NOMO-1 (cell line): ENCODE measurements around the gene EFEMP1.

Source experiments
- DNase-seq, 2 experiments: peaks; one replicate each; lab custom pipeline; 2025; ENCODE audit not compliant: unreplicated experiment in 2 of 2; lab: John Stamatoyannopoulos, UW

EFEMP1 gene

GRCh38 chr2:55901322-55901721 is 22.3 kb downstream of the EFEMP1 start:
- peak; percentile 66 to 75 for DNase-seq

DNA sequence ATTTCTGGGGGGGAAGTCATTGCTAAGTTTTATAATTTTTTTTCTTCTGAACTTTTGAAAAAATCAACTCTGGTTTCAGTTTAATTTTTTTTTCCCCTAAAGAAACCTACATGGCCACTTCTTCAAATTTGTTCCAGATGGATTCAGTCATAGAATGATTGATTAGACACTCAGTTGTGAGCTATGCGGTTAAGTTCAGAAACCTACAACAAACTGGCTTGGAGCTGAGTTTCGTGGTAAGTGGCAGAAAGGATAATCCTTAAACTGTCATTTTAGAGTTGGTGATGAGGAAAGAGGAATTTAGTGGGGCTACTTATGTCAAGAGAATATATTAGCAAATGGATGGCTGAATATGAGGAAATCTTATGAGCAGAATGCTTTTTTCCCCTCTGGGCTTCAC is 23.7 kb downstream of the EFEMP1 start:
- peak; percentile 28 to 64 for DNase-seq

GRCh38 chr2:55898386-55899040 is 25.1 kb downstream of the EFEMP1 start:
- no peak for DNase-seq

- DNase-seq = no peak
These were observed 26.9 kb downstream of the EFEMP1 start for GRCh38 chr2:55896633-55897032.

DNA sequence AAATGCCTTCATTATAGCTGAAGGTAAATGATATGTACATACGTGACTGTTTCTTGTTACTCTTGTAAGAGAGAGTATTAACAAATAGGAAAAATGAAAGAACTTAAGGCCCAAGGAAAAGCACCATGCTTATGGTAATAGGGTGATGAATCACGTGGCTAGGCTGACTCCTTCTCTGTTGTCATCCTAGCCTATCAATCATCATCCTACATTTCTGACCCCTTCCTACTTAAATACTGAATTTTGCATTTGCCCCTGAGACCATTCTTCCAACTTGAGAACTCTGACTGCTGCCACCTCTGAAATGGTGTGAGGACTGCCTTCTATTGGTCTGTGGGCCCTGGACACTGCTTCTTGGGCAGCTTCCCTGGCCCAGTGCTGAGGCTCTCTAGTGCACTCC is 28.9 kb downstream of the EFEMP1 start:
- DNase-seq = no peak

DNA sequence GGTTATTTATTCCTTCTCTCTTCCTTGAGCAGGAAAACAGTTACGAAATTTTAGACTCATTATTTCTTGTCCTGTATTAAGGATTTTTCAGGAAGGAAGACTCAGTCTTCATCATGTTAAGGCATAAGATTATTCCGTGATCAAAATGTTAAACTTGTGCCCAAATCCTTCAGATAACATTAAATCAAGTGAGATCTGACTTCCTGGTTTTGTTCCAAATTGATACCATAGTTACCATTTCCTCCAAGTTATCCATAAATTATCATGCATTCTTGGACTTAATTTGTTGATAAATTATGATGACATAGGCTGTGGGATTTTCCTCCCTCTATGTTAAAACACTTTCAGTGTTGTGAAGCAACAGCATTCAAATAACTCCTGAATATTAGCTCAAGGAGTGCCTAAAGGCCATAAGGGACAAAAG is 31.9 kb downstream of the EFEMP1 start:
- DNase-seq = no peak

DNA sequence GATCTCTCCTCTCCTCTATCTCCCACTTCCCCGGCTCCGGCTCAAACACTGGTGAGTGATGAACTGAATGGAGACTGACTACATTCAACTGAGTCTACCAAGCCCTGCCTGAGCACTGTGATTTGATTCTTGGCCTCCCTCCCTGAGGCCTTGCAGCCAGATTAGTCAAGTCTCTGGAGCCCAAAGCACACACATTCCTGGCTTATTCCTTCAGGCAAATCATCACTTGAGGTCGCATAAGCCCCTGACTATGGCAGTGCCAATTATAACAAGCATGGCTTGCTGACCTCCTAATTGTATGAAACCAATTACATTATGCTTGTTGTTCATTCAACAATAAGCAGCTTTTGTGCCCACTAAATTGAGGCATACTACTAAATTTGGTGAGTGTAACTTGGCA is 34.6 kb downstream of the EFEMP1 start:
- DNase-seq = no peak

DNA sequence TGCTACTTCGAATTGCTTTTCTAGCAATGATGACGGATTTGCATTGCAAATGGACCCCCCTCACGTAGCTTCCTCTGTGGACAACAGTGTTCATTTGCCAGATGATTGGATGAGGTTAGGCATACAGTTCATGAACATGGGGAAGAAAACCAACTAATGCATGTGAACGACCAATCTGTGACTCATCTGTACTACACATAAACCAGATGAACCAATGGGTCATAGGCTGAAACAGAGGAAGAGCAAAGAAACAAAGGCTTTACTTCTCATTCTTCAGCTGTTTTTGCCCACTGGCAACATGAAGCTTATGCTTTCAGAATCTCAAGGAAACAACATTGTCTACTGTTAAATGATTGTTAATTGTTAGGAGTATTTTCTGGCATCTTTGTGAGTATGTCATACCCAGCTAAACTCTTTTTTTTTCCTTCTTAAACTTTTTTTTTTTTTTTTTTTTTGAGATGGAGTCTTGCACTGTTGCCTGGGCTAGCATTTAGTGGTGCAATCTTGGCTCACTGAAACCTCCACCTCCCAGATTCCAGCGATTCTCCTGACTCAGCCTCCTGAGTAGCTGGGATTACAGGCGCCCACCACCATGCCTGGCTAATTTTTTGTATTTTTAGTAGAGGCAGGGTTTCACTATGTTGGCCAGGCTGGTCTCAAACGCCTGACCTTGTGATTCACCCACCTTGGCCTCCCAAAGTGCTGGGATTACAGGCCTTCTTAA is 35.5 kb downstream of the EFEMP1 start:
- peak in 1 of 2 experiments; percentile 1 for DNase-seq

- DNase-seq = no peak
These were observed 36.2 kb downstream of the EFEMP1 start for GRCh38 chr2:55887351-55887750.

DNA sequence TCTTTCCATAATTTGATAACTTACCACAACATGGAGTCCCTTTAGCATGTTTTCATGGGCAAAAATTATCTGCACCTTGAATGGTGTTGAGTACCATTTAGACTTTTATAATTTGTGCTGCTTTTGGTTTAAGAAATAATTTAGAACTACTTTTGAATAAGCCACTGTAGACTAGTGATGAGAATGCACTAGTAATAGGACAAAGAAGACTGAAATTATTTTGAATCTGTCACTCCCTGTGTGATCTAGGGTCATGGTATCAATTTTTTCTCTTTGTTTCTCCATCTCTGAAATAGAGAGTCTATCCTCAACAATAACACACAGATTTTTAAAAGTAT is 37.7 kb downstream of the EFEMP1 start:
- no peak for DNase-seq

- peak; percentile 32 to 77 for DNase-seq
These were observed 38.2 kb downstream of the EFEMP1 start for GRCh38 chr2:55885127-55885943.

DNA sequence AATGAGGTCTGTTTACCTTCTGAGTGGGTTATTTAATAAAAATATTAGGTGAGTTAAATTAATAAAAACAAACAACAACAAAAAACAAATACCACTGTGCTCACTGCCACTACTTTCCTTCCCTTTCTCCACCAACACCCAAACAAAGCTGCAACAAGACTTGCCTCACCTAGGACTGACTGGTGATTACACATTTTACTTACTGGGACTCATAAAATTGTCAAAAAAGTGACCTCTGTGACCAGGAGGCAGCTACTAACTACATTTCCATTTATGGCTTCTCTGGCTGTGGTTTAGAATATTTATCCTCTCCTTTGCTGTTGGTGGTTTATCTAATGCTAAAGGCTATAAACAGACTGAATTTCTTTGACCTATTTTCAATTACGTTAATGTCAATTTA is 39.8 kb downstream of the EFEMP1 start:
- no peak for DNase-seq

DNA sequence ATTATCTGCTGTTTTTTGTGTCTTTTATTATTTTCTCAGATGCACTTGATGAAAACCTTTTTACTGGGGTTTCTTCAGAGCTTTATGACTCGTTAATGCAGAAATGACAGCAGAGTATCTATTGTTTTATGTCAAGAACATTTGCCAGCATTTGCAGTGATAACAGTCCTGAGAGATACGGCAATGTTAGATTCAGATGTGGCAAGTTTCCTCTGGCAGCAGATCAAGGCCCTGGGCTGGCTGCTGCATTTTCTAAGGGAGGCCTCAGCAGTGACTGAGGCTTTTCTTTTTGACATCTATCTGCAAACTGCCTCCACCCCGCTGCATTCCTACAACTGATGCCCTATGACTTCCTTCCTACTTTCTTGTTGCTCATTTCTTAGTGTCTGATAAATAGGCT is 40.2 kb downstream of the EFEMP1 start:
- DNase-seq = peak in 1 of 2 experiments; percentile 1

GRCh38 chr2:55882954-55883353 is 40.6 kb downstream of the EFEMP1 start:
- DNase-seq = no peak

GRCh38 chr2:55880416-55881143 is 43.0 kb downstream of the EFEMP1 start:
- DNase-seq = no peak

DNA sequence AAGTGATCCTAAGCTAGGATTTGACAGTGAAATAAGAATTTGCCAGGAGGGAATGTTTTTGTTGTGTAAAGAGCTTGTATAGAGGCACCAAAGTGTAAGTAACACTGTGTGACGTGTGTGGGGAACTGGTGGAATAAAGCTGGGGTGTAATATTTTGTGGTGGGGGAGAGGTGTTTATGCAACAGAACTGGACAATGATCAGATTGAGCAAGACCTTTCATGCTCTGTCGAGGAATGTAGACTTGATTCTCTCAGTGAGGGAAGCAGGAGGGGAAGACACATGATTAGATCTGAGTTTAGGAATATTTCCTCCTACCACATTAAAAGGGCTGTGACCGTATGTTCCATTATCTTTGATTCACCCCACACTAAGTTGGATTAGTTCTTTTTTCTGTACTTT is 43.6 kb downstream of the EFEMP1 start:
- peak; percentile 14 to 68 for DNase-seq

- DNase-seq = no peak
These were observed 46.5 kb downstream of the EFEMP1 start for GRCh38 chr2:55877087-55877436.

DNA sequence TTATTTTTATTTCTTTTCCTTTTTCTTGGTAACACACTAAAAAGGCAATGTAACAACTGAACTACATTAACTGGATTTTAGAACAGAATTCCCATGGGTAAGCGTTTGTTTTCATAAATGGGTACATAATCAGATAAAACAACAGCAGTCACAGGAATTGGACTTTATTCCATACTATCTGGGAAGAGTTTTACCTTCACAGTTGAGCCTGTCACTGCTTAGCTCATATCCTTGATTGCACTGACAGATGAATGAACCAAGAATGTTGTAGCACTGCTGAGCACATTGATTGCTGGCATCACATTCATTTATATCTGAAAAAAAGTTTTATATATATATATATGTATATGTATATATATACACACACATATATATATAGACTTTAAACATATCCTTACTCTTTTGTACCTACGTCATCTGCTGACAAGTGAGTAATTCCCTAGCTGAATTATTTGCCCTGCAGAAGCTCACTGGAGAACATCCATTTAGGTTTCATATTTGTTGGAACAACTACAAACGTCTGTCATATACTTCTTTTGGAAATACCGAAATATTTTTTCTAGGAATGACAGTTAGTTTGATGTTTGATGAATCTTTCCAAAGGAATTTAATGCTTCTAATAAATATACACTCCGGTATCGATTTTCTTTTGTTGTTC is 47.0 kb downstream of the EFEMP1 start:
- no peak for DNase-seq

DNA sequence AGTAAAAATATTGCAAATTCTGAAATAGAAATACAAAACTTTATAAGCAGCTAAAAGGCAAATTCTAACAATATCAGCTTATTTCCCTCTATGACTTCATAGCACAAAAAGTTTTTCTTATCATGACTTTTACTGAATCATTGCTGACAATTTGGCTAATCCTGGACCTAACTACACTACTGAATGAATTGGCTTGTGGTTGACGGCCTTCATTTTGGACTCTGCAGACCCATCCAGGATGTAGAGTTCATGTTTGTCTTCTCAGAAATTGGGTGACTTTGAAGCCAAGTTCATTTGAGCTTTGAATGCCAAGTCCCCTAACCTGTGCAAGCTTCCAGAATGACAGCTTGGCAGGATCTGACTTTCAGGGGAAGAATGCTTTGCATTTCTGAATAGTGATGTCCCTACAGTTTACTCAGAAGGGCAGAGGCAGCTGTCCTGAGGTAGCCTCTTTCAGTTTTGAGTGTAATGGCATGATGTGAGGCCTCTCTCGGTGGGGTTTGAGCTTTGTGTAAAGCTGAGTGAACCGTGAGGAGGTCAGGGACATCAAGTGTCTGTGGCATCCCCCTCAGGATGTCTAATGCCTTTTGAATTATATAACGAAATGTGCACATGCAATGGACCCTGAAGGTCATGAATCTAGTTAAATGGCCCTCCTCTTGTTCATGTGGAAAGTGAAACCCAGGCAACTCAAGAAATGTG is 48.0 kb downstream of the EFEMP1 start:
- DNase-seq = no peak

DNA sequence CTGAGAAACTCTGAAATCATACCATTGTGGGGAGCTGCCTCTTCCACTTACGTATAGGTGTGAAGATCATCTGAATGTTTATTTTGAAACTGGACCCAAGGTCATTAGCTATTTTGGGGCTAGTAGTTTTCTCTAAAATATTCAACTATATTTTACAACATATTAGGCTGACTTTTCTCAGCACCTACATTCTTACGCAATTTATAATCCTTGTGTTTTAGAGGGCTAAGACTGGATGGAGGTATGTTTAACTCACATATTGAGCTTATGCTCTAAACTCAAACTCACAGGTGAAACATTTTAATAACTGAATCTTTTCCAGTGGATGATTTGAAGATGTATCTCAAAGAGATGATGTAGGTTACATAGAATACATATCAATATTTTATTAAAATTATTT is 49.2 kb downstream of the EFEMP1 start:
- DNase-seq = no peak
